ENCODE data around the gene AGAP1.

Gene AGAP1

DNA sequence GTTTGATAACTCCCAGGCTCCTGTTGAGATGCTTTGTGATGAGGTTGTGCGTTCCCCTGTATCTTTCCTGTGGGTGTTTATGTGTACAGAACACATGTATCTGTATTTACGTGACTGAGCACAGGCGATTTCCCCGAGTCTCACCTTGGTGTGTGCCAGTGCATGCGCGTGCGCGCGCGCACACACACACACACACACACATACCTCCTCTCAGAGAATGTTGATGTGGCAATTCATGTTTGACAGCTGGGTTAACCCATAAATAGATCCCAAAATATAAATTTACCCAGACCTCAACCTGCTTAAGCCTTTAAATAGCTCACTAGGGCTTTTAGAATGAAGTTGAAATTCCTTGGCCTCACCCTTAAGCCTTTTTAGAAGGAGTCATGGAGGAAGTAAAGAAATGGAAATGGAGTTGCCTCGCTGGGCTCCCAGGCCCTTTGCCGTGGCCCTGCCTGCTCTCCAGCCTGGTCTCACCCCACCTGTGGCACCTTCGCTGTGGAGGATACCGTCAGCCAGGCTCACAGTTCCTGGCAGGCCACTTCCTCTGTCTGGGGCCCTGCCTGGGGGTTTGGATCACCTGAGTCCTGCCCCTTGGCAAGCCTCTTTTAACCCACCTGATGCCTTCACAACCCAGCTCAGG lies 20.3 kb downstream of the AGAP1 start:
- H3K9ac ChIP-seq (ENCODE audit: low read length), result no peak overlapping the region
- no peaks in the 10 kb centered on the region for H3K9me3 ChIP-seq (ENCODE audit: control insufficient read depth, low read length)
- H3K36me3 ChIP-seq (ENCODE audit: control insufficient read depth, insufficient read depth, low read length), result no peaks in the 10 kb centered on the region
- no peak overlapping the region for H3K4me3 ChIP-seq (ENCODE audit: low read length)
- H3K27me3 ChIP-seq (ENCODE audit: control insufficient read depth, insufficient read depth, low read length), result no peaks in the 10 kb centered on the region
- peaks cover 52% of the 10 kb centered on the region for H3K4me1 ChIP-seq (ENCODE audit: control insufficient read depth, insufficient read depth, low read length)

DNA sequence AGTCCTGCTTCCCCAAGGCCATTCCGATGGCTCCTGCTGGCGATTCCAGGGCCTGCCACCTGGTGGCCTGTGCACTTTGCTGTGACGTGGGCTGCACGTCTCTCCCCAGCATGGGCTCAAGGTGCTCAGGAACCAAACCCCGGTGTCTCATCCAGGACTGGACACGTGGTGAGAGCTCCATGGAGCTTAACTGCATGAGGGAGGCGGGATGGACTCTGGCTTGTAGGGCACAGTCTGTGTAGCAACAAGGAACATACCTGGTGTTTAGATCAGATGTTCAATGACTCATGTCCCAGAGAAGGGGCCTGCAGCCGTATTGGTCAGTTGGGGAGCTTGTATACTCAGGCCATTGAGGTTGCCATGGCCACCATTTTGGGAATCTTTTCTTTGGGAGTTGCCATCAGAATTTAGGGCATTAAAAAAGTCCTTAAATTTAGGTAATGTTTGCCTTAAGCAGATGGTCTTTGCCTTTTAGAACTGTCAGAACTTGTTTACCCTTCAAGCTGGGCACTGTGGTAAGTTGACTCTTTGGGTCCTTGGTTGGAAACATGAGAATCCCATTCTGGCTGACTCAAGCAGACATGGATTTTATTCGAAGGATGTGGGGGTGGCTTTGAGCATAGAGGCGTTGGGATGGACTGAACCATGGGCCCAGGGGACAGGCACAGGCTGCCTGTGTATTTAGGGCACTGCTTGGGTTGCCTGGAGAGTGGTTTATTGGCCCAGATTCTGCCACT lies 21.0 kb downstream of the AGAP1 start:
- no peaks in the 10 kb centered on the region for H3K9me3 ChIP-seq (ENCODE audit: control insufficient read depth, low read length)

DNA sequence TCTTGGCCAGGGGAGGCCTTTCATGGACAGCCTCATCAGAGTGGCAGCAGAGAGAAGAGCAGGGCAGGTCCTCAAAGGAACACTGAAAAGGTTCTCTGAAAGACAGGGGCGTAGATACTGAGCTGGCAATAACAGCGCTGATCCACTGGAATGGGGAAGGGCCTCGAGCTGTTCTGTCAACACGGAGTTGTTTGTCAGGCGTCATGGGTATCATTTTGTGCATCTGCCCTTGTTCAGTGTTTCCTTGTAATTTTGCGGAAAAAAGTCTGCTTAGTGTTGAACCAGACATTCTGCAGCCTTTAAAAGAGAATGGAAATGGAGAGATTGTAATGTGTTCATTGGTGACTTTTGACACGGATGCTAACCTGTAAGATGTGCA lies 21.5 kb downstream of the AGAP1 start:
- H3K9ac ChIP-seq (ENCODE audit: low read length), result no peak overlapping the region
- H3K9me3 ChIP-seq (ENCODE audit: control insufficient read depth, low read length), result no peaks in the 10 kb centered on the region
- H3K4me1 ChIP-seq (ENCODE audit: control insufficient read depth, insufficient read depth, low read length), result peaks cover 43% of the 10 kb centered on the region
- H3K4me3 ChIP-seq (ENCODE audit: low read length), result no peak overlapping the region
- no peaks in the 10 kb centered on the region for H3K36me3 ChIP-seq (ENCODE audit: control insufficient read depth, insufficient read depth, low read length)
- H3K27me3 ChIP-seq (ENCODE audit: control insufficient read depth, insufficient read depth, low read length), result no peaks in the 10 kb centered on the region

More for the DNA sequence above, 21.0 kb downstream of the AGAP1 start:
- Histone ChIP-seq H3K9ac (ENCODE audit: low read length) (no peak overlapping the region), H3K27me3 (ENCODE audit: control insufficient read depth, insufficient read depth, low read length) (no peaks in the 10 kb centered on the region), H3K36me3 (ENCODE audit: control insufficient read depth, insufficient read depth, low read length) (no peaks in the 10 kb centered on the region), H3K4me1 (ENCODE audit: control insufficient read depth, insufficient read depth, low read length) (peaks cover 45% of the 10 kb centered on the region), H3K4me3 (ENCODE audit: low read length) (no peak overlapping the region)

DNA sequence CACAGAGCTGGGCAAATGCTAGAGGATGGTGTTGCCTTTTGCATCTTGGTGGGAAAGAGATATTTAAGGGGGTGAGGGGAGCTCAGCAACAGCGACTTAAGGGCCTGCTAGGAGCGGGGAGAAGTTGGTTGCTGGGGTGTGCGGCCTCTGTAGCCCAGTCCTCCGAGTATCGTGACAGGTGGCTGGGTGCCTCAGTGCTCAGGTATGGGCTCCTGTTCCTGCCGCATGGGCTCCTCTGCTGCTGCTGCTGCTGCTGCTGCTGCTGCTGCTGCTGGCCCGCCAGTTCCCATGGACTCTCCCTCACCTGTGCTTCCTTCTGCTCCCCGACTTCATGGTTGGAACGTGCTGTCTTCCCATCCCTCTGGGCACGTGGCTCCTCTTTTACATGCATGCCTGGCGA lies 22.0 kb downstream of the AGAP1 start:
- no peak overlapping the region for H3K4me3 ChIP-seq (ENCODE audit: low read length)
- H3K36me3 ChIP-seq (ENCODE audit: control insufficient read depth, insufficient read depth, low read length), result no peaks in the 10 kb centered on the region
- H3K9me3 ChIP-seq (ENCODE audit: control insufficient read depth, low read length), result no peaks in the 10 kb centered on the region
- H3K27me3 ChIP-seq (ENCODE audit: control insufficient read depth, insufficient read depth, low read length), result no peaks in the 10 kb centered on the region
- H3K4me1 ChIP-seq (ENCODE audit: control insufficient read depth, insufficient read depth, low read length), result peaks cover 39% of the 10 kb centered on the region
- H3K9ac ChIP-seq (ENCODE audit: low read length), result no peak overlapping the region

DNA sequence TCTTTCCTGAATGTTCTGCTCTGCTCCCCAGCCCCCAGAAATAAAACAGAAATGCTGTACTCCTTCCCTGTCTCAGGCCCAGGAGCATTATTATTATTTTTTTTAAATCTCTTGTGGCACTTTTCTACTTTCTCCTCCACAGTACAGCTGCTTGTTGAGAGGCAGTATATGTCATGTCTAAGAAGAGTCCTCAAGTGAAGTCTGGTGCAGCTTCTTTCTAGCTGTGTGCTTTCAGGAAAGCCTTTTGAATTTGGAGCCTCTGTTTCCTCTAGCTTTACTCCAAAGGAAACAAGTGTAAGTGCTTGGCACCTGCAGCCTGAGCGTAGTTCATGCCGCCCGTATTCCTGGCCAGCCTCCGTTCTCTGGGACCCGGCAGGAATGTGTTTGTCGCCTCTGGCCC lies 22.4 kb downstream of the AGAP1 start:
- no peak overlapping the region for H3K9ac ChIP-seq (ENCODE audit: low read length)
- H3K4me1 ChIP-seq (ENCODE audit: control insufficient read depth, insufficient read depth, low read length), result peaks cover 36% of the 10 kb centered on the region
- H3K27me3 ChIP-seq (ENCODE audit: control insufficient read depth, insufficient read depth, low read length), result no peaks in the 10 kb centered on the region
- no peaks in the 10 kb centered on the region for H3K9me3 ChIP-seq (ENCODE audit: control insufficient read depth, low read length)
- H3K4me3 ChIP-seq (ENCODE audit: low read length), result no peak overlapping the region
- no peaks in the 10 kb centered on the region for H3K36me3 ChIP-seq (ENCODE audit: control insufficient read depth, insufficient read depth, low read length)

DNA sequence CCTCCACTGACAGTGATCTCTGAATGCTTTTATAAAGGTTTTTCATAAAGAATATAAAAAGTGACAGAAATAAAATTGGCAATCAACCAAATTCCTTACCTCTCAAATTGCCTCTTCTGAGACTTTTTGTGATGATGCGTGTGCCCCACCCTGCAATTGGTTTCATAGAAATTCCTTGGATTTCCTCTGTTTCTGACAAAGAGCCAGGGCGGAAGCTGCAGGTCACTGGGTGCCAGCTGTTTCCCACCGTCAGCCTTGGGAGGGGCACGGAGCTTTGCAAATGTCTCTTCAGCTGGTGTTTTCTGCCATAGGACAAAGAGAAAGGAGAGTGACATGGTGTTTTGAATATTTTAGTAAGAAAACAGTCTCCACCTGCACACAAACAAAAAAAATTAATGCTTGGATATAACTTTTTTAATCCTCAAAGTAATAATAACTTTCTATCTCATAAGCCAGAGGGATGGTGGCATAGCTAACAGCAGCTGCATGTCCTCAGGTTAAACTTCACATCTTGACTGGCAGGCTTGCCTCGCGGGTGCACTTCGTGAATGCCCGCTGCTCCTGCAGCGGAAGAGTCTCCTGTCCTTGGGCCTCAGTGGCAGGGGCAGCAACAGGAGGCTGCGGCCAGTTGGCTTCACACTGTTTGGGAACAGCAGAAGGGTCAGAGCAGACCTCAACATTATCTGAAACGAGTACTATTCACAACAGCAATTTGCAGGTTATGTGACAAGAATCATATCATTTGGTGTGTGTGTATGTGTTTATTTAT lies 24.7 kb downstream of the AGAP1 start:
- H3K36me3 ChIP-seq (ENCODE audit: control insufficient read depth, insufficient read depth, low read length), result no peaks in the 10 kb centered on the region
- H3K4me1 ChIP-seq (ENCODE audit: control insufficient read depth, insufficient read depth, low read length), result peaks cover 18% of the 10 kb centered on the region

DNA sequence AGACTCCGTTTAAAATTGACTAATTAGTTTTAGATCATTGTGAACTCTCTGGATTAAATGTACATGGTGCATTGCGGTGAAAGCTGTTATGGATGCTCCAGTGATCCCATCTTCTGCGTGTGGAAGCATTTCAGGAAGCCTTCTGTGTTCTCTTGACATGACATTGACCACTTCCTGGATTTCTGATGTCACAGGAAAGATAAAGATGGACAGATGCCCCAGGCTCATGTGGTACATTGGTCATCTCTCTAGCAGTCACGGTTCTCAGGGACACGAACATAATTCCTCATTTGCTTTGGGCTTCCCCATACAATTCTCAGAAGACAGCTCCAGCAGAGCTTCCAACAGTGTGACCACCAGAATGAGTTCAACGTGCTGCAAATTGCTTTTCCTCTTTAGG lies 26.9 kb downstream of the AGAP1 start:
- no peak overlapping the region for H3K4me3 ChIP-seq (ENCODE audit: low read length)
- peaks cover 6% of the 10 kb centered on the region for H3K4me1 ChIP-seq (ENCODE audit: control insufficient read depth, insufficient read depth, low read length)
- H3K36me3 ChIP-seq (ENCODE audit: control insufficient read depth, insufficient read depth, low read length), result no peaks in the 10 kb centered on the region
- no peaks in the 10 kb centered on the region for H3K27me3 ChIP-seq (ENCODE audit: control insufficient read depth, insufficient read depth, low read length)
- H3K9me3 ChIP-seq (ENCODE audit: control insufficient read depth, low read length), result no peaks in the 10 kb centered on the region
- no peak overlapping the region for H3K9ac ChIP-seq (ENCODE audit: low read length)

More for the DNA sequence above, 24.7 kb downstream of the AGAP1 start:
- no peaks in the 10 kb centered on the region for H3K27me3 ChIP-seq (ENCODE audit: control insufficient read depth, insufficient read depth, low read length)
- no peak overlapping the region for H3K9ac ChIP-seq (ENCODE audit: low read length)
- no peak overlapping the region for H3K4me3 ChIP-seq (ENCODE audit: low read length)
- no peaks in the 10 kb centered on the region for H3K9me3 ChIP-seq (ENCODE audit: control insufficient read depth, low read length)

DNA sequence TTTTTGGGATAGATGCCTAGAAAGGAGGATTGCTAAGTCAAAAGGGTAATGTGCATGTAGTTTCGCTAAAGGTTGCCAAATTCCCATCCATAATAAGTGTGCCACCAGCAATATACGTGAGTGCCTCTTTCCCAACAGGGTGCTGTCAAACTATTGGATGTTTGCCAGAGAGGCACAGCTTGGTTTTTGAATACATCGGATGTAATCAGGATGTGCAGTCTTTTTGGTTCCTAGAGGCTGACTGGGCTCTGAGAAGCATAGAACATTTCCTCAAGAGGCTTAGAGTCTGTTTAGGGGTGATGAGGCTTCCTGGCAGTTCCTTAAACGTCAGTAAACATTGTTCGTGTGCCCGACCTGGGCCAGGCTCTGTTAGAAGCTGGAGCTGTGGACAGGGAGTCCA lies 28.0 kb downstream of the AGAP1 start:
- no peaks in the 10 kb centered on the region for H3K36me3 ChIP-seq (ENCODE audit: control insufficient read depth, insufficient read depth, low read length)
- no peaks in the 10 kb centered on the region for H3K9me3 ChIP-seq (ENCODE audit: control insufficient read depth, low read length)
- no peak overlapping the region for H3K4me3 ChIP-seq (ENCODE audit: low read length)
- peaks cover 6% of the 10 kb centered on the region for H3K4me1 ChIP-seq (ENCODE audit: control insufficient read depth, insufficient read depth, low read length)
- H3K9ac ChIP-seq (ENCODE audit: low read length), result no peak overlapping the region
- no peaks in the 10 kb centered on the region for H3K27me3 ChIP-seq (ENCODE audit: control insufficient read depth, insufficient read depth, low read length)

DNA sequence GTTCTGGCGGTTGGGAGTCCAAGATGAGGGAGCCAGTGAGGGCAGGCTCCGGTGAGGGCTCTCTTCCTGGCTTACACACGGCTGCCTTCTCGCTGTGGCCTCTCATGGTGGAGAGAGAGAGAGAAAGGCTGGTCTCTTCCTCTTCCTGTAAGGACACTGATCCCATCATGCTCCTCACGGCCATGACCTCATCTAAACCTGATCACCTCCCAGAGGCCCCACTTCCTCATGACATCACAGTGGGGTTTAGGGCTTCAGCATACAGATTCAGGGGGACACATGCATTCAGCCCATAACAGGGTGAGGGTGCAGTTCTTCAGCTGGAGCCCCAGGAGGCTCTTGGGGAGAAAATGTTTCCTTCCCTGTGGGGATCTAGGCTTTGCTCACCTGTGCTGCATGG lies 29.2 kb downstream of the AGAP1 start:
- Histone ChIP-seq H3K9ac (ENCODE audit: low read length) (no peak overlapping the region), H3K27me3 (ENCODE audit: control insufficient read depth, insufficient read depth, low read length) (no peaks in the 10 kb centered on the region), H3K4me3 (ENCODE audit: low read length) (no peak overlapping the region), H3K9me3 (ENCODE audit: control insufficient read depth, low read length) (no peaks in the 10 kb centered on the region), H3K4me1 (ENCODE audit: control insufficient read depth, insufficient read depth, low read length) (peaks cover 4% of the 10 kb centered on the region), H3K36me3 (ENCODE audit: control insufficient read depth, insufficient read depth, low read length) (no peaks in the 10 kb centered on the region)

DNA sequence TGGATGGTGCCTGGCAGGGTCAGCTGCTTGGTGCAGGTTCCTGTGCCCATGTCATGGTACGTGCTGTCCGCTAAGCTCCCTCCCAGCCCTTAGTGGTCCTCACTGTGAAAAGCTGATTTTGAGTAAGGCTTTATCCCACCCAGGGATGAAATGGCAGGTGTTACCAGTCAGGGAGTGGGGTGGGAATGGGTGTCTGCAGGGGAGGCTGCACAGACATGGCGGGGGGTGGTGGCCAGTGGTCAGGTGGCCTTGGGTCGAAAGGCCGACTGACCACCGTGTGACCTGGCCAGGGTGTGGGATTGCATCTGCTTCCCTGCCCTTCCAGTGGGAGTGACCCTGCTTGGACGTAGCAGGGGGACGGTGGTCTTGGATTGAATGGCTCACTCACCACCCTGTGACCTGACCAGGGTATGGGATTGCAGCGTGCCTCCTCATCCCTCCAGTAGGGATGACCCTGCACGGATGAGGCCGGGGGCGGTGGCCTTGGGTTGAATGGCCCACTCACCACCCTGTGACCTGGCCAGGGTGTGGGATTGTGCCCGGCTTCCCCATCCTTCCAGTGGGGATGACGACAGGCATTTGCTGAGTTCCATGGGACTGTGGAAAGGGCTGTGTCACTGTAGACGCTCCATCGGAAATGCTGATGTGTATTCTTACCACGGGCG lies 29.8 kb downstream of the AGAP1 start:
- H3K4me3 ChIP-seq (ENCODE audit: low read length), result no peak overlapping the region
- H3K27me3 ChIP-seq (ENCODE audit: control insufficient read depth, insufficient read depth, low read length), result no peaks in the 10 kb centered on the region
- H3K9ac ChIP-seq (ENCODE audit: low read length), result no peak overlapping the region
- H3K9me3 ChIP-seq (ENCODE audit: control insufficient read depth, low read length), result no peaks in the 10 kb centered on the region
- no peaks in the 10 kb centered on the region for H3K4me1 ChIP-seq (ENCODE audit: control insufficient read depth, insufficient read depth, low read length)
- no peaks in the 10 kb centered on the region for H3K36me3 ChIP-seq (ENCODE audit: control insufficient read depth, insufficient read depth, low read length)

DNA sequence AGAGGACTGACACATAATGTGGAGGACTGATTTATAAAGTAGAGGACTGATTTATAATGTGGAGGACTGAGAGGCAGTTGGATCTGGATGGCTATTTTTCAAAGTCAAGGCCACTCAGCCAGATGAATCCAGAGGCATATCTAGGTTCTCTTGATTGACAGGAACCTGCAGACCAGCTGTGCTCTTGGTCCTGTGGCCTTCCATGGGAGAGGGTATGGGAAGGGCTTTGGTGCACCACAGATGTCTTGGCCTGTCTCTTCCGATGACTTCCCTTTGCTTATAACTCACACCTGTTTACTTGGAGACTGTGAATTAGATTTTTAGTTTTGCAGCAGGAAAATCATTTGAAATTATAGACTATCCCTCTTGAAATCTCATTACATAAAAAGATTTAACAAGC lies 32.3 kb downstream of the AGAP1 start:
- no peaks in the 10 kb centered on the region for H3K4me1 ChIP-seq (ENCODE audit: control insufficient read depth, insufficient read depth, low read length)
- no peak overlapping the region for H3K9ac ChIP-seq (ENCODE audit: low read length)
- no peaks in the 10 kb centered on the region for H3K9me3 ChIP-seq (ENCODE audit: control insufficient read depth, low read length)
- no peak overlapping the region for H3K4me3 ChIP-seq (ENCODE audit: low read length)
- no peaks in the 10 kb centered on the region for H3K36me3 ChIP-seq (ENCODE audit: control insufficient read depth, insufficient read depth, low read length)
- no peaks in the 10 kb centered on the region for H3K27me3 ChIP-seq (ENCODE audit: control insufficient read depth, insufficient read depth, low read length)

All from mucosa of stomach (tissue), 1 donor.